K562 (cell line): ENCODE data around the gene PPOX. TPM values are rescaled to one million over a fixed set of nuclear protein-coding genes. Genes with fewer than 3 reads are reported as not detected.

Experiments used
- ATAC-seq: fragments of 200-7000 bp; cut with Tn5 transposase; 3 replicates; pipeline ENCODE4 v1.9.1; 2020; ENCODE audit warnings: moderate library complexity
- BruUV-seq: library from RNA; stranded (reverse); fragments of 400-500 nt; replicated peaks from 2 replicates; lab custom pipeline; 2021; lab: Mats Ljungman, UMichigan
- CTCF ChIA-PET: fragments of 300-600 bp; formaldehyde crosslinking; extraction: SDS; loops from one replicate; lab custom pipeline; 2021; ENCODE audit warnings: low intra/inter-chr PET ratio; lab: Yijun Ruan, JAX
- POLR2A ChIA-PET: fragments of 300-600, 350-650 bp; sonication (Branson Sonifier 250); formaldehyde crosslinking; extraction: SDS; loops from one replicate; lab custom pipeline; 2021; ENCODE audit warnings: antibody characterized with exemption, inconsistent platforms; lab: Yijun Ruan, JAX
- DNase-seq, 4 experiments: peaks; one replicate each; pipeline versions ENCODE4 v3.0.0 to v3.0.0-alpha.2; 2011 to 2018; ENCODE audit warnings: low spot score in 3 of 4, mixed read lengths in 3 of 4; ENCODE audit errors: extremely low read depth in 1 of 4
- FAIRE-seq: peaks from 2 replicates; lab custom pipeline; 2011; peaks lifted over from hg19 to GRCh38; lab: Jason Lieb, UNC
- H2AFZ ChIP-seq: 2 replicates; pipeline ENCODE4 v1.6.0; 2011; ENCODE audit warnings: low read depth, low read length, control low read depth, inconsistent platforms
- H3K27ac ChIP-seq: fragments of 200-600 bp; 3 replicates; pipeline ENCODE4 v1.8.0; 2011; ENCODE audit warnings: low read depth, mild to moderate bottlenecking, control low read depth, inconsistent platforms, low read length, moderate library complexity, mixed read lengths; ENCODE audit errors: extremely low read depth
- H3K27me3 ChIP-seq, 2 experiments: fragments of 300-600 bp in 1 of 2; 2 replicates in 1 of 2; 3 replicates in 1 of 2; pipeline versions ENCODE4 v1.6.0 to v1.8.0; 2011; ENCODE audit warnings: inconsistent platforms in 2 of 2, low read length in 2 of 2, mild to moderate bottlenecking in 1 of 2, mixed read lengths in 1 of 2, moderate library complexity in 1 of 2; ENCODE audit not compliant: control insufficient read depth in 2 of 2, insufficient read depth in 2 of 2
- H3K36me3 ChIP-seq: fragments of 300-600 bp; 3 replicates; pipeline ENCODE4 v1.8.0; 2011; ENCODE audit warnings: mild to moderate bottlenecking, low read length, inconsistent platforms; ENCODE audit not compliant: control insufficient read depth, insufficient read depth
- H3K4me1 ChIP-seq, 2 experiments: fragments of 200-600 bp in 1 of 2; replicated peaks in 1 of 2; 2 replicates in 1 of 2; 3 replicates in 1 of 2; pipeline versions ENCODE4 v1.5.1 to v1.8.0; 2011; ENCODE audit warnings: inconsistent platforms in 2 of 2, low read length in 2 of 2, mild to moderate bottlenecking in 1 of 2, mixed read lengths in 1 of 2, moderate library complexity in 1 of 2; ENCODE audit not compliant: control insufficient read depth in 2 of 2, insufficient read depth in 2 of 2
- H3K4me2 ChIP-seq: 2 replicates; pipeline ENCODE4 v1.6.1; 2011; ENCODE audit warnings: low read length, control low read depth, inconsistent platforms, mixed read lengths; ENCODE audit not compliant: insufficient read depth
- H3K4me3 ChIP-seq: fragments of 200-600 bp; sonication (generic), shearing (Covaris generic); 2 replicates; pipeline ENCODE4 v1.5.1; 2016; ENCODE audit warnings: control low read depth, inconsistent platforms
- H3K79me2 ChIP-seq: fragments of 200-600 bp; 3 replicates; pipeline ENCODE4 v1.8.0; 2011; ENCODE audit warnings: low read length, inconsistent platforms; ENCODE audit not compliant: control insufficient read depth, insufficient read depth
- H3K9ac ChIP-seq, 2 experiments: 2 replicates each; pipeline versions ENCODE4 v1.6.0 to v1.6.1; 2011; ENCODE audit warnings: low read depth in 2 of 2, low read length in 2 of 2, control low read depth in 1 of 2, inconsistent platforms in 1 of 2, mild to moderate bottlenecking in 1 of 2, mixed read lengths in 1 of 2; ENCODE audit not compliant: insufficient read depth in 1 of 2
- H3K9me1 ChIP-seq: one replicate; pipeline ENCODE4 v1.6.0; 2011; ENCODE audit warnings: inconsistent platforms, mild to moderate bottlenecking, low read length, moderate library complexity; ENCODE audit not compliant: control insufficient read depth, insufficient read depth
- H3K9me3 ChIP-seq: replicated peaks from 2 replicates; pipeline ENCODE4 v1.5.1; 2011; ENCODE audit warnings: low read depth, low read length, inconsistent platforms; ENCODE audit not compliant: control insufficient read depth, insufficient read depth
- H4K20me1 ChIP-seq: replicated peaks from 2 replicates; pipeline ENCODE4 v1.6.1; 2011; ENCODE audit warnings: low read length, inconsistent platforms, mixed read lengths; ENCODE audit not compliant: control insufficient read depth, insufficient read depth
- MED1 ChIP-seq: sonication (generic); formaldehyde crosslinking; IDR thresholded peaks from 2 replicates; pipeline ENCODE4 v1.8.1; 2023; ENCODE audit warnings: missing genetic modification reagents, borderline replicate concordance
- NCOA6 ChIP-seq: fragments of 450-650 bp; IDR thresholded peaks from 2 replicates; pipeline ENCODE4 v1.6.1; 2017; ENCODE audit warnings: mild to moderate bottlenecking
- WGBS: fragments of 100-300 bp; shearing (Covaris generic); methylation state at CpG from one replicate; pipeline ENCODE4 v1.1.6; 2016; ENCODE audit warnings: low coverage, mixed read lengths; ENCODE audit not compliant: insufficient coverage; ENCODE audit errors: missing lambda C conversion rate; 5-methylcytosine and 5-hydroxymethylcytosine counted together
- in situ Hi-C: fragments of 300-500 bp; cut with MboI; formaldehyde crosslinking; loops from 4 replicates; pipeline ENCODE4 v1.15.0; 2018; ENCODE audit warnings: inconsistent platforms, mixed read lengths
- intact Hi-C: fragments of 100-400 bp; cut with micrococcal nuclease; formaldehyde crosslinking; loops from 2 replicates; pipeline ENCODE4 v1.14.2; 2022
- polyA plus RNA-seq, 8 experiments: library from polyadenylated mRNA; depleted of rRNA in 4 of 8; stranded (reverse) in 5 of 8; unstranded in 3 of 8; fragments of >200 nt; fragmentation: Nextera tagmentation in 2 of 8; fragmentation: Illumina TruSeq in 1 of 8; extraction: Ambion mirVana in 2 of 8; extraction: Trizol in 1 of 8; gene quantifications; 2 replicates each; pipeline versions ENCODE4 v1.2.1 to v1.2.3, GENCODE V29; 2011 to 2014; ENCODE audit warnings: inconsistent platforms in 1 of 8, missing spikeins in 1 of 8
- total RNA-seq, 7 experiments: library from RNA; depleted of rRNA in 6 of 7; stranded (reverse); fragments of >200 nt in 6 of 7; fragmentation: Illumina TruSeq in 2 of 7; extraction: Trizol in 2 of 7; gene quantifications; 2 replicates each; pipeline versions ENCODE4 v1.2.1 to v1.2.3, GENCODE V29; 2011 to 2021; ENCODE audit warnings: low replicate concordance in 1 of 7
- TF ChIP-seq, protein P1 (sequence below): sonication (generic); formaldehyde crosslinking; IDR thresholded peaks from 2 replicates; pipeline ENCODE4 v1.8.0; 2022; ENCODE audit warnings: mild to moderate bottlenecking, low read depth, missing genetic modification reagents
- TF ChIP-seq, protein P2 (sequence below): sonication (generic); IDR thresholded peaks from 2 replicates; pipeline ENCODE4 v1.6.1; 2016

PPOX gene
- total and polyA plus RNA-seq, 9 of the 15 experiments (the other 6 are each of a cell fraction or from before 2014, with no cell fraction given) = 17.0 to 57.1 (median 38.9) TPM

DNA sequence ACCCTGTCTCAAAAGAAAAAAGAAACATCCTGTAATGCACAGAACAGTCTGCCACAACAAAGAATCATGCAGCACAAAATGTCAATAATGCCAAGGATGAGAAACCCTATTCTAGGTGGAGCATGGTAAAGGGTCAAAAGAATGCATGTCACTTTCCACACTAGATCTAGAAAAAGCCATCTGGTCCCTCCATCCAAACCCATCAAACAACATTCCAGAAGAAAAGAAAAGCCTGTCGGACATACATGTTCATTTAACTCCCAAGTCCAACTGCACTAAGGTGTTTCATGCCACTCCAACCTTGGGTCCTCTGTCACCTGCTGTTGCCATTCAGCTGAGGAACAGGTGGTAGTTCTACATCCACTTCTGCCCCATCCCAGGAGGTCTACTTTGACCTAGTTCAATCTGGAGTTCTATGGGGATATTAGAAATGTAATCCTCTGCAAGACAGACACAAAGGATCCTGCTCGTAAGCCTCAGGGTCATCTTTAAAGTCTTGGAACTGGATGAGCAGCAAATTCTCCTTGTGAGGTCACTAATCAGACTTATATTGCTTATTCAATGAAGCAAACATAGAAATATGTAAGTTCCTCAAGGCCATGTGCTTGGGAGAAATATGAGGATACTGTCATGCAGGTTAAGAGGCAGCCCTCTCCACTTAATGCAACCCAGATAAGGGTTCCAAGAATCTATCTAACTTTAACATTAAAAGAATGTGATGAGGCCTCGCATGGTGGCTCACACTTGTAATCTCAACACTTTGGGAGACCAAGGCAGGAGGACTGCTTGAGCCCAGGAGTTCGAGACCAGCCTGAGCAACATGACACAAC, 37.4 kb upstream of the PPOX start:
- in situ Hi-C loops = no loop called here
- Histone ChIP-seq H3K4me2 (no peak overlapping the region), H3K36me3 (peaks cover 60% of the 10 kb centered on the region), H3K27ac (no peak overlapping the region), H2AFZ (no peak overlapping the region), H3K79me2 (peaks cover 52% of the 10 kb centered on the region), H3K9me3 (no peaks in the 10 kb centered on the region), H3K9ac (no peak overlapping the region; a peak in 1 of 4 replicates), H3K4me3 (no peak overlapping the region), H4K20me1 (peaks cover 3% of the 10 kb centered on the region; the same call in 1 of the 2 replicates), H3K9me1 (no peaks in the 10 kb centered on the region), H3K27me3 (no peaks in the 10 kb centered on the region), H3K4me1 (peaks cover 3 to 15% of the 10 kb centered on the region in 2 experiments; a peak in 3 of 5 replicates)
- CTCF ChIA-PET = no interaction called here
- no peak for ATAC-seq
- no TSS peak for BruUV-seq
- peak in 1 of 4 experiments; percentile 15 for DNase-seq
- FAIRE-seq = no peak
- WGBS = 62% methylated on average over 4 of the region's 4 CpGs
- TF ChIP-seq, protein P1, sequence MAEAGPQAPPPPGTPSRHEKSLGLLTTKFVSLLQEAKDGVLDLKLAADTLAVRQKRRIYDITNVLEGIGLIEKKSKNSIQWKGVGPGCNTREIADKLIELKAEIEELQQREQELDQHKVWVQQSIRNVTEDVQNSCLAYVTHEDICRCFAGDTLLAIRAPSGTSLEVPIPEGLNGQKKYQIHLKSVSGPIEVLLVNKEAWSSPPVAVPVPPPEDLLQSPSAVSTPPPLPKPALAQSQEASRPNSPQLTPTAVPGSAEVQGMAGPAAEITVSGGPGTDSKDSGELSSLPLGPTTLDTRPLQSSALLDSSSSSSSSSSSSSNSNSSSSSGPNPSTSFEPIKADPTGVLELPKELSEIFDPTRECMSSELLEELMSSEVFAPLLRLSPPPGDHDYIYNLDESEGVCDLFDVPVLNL = no peak
- no peak for TF ChIP-seq MED1 (CRISPR knock-in tag)
- no peak for TF ChIP-seq NCOA6
- TF ChIP-seq, protein P2, sequence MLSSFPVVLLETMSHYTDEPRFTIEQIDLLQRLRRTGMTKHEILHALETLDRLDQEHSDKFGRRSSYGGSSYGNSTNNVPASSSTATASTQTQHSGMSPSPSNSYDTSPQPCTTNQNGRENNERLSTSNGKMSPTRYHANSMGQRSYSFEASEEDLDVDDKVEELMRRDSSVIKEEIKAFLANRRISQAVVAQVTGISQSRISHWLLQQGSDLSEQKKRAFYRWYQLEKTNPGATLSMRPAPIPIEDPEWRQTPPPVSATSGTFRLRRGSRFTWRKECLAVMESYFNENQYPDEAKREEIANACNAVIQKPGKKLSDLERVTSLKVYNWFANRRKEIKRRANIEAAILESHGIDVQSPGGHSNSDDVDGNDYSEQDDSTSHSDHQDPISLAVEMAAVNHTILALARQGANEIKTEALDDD = no peak
- intact Hi-C loops = no loop called here
- POLR2A ChIA-PET = interaction anchor here (0.6 to 3.1 kb wide), 4 partner anchors 11 to 1040 kb away, joined by 3 to 39 read pairs (median 6); partner anchors contain the start of genes NIT1 and PFDN2
